ENCODE measurements around the gene CEP112.

CEP112 gene

DNA sequence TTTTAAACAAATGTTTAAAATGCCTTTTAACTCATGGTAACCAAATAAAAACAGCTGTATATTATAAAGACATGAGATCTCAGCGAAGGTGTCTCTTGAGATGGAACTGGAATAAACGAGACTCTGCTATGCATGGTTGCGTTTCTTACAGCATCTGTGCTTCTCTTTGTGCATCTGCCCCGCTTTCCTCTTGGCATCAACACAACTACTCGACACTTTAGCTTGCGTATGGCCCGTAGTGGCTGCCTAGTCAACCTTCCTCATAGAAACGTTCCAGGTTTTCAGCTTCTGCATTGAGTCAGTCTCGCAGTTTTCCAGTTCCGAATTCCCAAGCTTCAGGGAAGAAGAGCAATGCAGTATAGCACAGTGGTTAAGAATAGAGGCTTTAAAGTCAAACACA, 214.9 kb downstream of the CEP112 start:
- DNase-seq, result no peak

DNA sequence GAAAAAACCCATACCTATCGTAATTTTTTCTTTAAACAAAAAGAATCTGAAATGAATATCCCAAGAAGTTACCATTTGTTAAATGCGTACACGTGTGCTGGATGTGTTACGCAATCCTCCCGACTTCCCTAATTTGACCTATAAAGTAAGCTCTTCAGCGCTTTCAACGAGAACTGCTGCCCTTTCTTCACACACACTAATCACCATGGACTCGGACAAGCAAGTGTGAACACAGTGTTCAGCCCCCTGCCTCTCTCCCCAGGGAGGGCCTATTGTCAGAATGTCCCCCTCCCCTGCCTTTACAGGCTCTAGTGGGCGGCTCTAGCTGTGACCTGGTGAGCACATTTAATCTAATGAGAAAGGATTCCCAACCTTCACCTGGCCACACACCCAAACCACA, 216.1 kb downstream of the CEP112 start:
- peak; percentile 6 for DNase-seq

DNA sequence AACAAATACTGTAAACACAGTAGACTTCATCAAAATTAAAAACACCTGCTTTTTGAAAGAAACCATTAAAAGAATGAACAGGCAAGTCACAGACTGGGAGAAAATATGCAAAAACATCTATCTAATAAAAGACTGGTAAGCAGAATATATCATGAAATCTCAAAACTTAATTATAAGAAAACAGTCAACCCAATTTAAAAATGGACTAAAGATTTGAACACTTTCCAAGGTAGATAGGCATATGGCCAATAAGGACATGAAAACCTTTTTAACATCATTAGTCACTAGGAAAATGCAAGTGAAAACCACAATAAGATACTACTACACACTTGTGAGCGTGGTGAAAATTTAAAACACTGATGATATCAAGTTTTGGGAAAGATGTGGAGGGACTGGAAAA, 218.7 kb downstream of the CEP112 start:
- DNase-seq, result no peak

DNA sequence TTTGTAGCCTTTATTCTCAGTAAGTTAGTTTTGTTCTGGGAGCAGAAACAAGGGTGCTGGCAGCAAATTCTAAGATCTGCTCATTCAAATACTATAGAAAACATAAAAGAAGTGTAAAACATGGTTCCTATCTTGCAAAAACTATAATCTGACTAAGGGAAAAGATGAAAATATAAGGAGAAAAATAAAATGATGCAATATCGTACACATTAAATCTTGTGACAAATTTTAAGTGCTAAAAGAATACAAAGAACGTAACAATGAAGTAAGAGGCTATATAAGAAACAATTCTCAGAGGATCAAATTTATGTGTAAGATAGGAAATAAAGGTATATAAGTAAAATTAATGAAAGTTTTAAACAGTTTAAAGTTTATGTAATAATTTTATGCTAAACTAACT, 224.6 kb downstream of the CEP112 start:
- no peak for DNase-seq

DNA sequence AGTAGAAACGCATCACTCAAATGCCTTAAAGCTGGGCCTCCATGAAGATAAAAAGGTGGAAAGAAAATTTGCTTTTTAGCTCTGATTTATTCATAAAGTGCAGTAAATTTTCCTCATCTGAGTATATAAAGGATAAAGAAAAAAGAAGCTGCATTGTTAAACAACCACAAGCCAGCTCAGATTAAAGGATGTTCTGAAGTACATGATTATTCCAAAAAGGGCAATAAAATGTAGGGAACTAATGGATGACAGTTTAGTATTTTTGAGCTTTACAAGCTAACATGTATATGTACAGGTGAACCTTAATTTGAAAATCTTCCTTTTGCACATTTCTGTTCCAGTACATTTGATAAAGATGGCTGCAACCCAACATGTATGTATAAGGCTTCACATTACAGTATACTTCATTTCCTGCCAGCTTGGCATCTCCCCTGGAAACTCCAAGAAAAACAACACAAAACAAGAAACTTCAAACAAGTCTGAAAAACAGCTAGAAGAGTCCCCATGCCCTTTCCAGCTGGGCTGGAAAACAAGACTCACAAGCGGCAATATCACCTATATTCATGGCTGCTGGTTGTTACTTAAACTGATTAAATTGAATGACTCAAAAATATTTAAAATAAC, 225.7 kb downstream of the CEP112 start:
- no peak for DNase-seq

DNA sequence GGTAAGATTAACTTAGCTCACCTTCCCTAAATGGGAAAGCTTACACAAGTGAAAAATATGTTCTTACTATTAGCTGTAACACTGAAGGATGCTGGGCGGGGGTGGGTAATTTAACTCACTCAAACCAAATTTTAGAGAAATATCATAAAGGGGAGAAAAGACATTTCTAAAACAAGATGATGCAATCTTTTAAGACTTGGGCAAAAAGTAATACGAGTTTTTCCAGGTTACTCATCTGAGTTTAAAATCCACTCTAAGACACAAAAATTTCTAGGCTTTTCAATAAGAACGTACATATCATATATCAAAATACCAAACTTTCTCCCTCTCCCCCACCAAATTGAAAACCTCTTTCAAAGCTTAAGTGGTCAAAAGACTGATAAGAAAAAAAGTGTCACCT, 228.8 kb downstream of the CEP112 start:
- DNase-seq, result no peak

DNA sequence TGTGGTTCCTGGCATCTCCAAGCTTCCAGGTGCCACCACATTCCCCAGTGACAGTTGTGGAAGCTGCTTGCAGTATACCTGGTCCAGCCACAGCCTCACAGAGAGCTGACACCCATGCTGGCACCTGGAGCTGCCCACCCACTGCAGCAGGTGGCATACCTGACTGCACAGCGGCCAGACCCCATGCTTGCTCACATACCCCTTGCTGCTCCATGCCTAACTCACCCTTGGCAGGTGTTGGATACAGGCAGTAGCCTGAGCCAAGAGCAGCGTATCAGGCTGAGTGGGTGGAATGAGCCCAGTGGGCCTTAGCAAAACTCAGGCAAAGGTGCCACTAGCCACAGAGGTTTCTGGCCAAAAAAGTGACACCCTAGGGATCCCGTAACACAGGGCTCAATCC, 232.3 kb downstream of the CEP112 start:
- DNase-seq, result no peak

DNA sequence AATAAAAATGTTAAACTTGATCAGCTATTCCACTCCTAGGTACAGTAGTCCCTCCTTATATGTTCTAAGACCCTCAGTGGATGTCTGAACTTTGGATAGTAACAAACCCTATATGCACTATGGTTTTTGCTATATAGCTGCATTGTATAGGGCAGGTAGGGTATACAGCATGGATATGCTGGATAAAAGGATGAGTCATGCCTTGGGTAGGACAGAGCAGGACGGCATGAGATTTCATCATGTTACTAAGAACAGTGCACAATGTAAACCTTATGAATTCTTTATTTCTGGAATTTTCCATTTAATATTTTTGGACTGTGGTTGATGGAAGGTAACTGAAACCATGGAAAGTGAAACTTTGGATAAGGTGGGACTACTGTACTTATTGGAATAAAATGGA, 235.1 kb downstream of the CEP112 start:
- no peak for DNase-seq

DNA sequence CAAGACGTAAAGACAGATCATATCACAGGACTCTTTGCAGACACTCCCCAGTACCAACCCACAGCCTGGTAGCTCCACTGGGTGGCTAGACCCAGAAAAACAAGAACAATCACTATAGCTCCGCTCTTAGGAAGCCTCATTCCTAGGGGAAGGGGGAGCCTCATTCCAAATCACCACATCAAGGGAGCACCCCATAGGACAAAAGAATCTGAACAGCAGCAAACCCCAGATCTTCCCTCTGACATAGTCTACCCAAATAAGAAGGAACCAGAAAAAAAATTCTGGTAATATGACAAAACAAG, 237.8 kb downstream of the CEP112 start:
- DNase-seq, result no peak

DNA sequence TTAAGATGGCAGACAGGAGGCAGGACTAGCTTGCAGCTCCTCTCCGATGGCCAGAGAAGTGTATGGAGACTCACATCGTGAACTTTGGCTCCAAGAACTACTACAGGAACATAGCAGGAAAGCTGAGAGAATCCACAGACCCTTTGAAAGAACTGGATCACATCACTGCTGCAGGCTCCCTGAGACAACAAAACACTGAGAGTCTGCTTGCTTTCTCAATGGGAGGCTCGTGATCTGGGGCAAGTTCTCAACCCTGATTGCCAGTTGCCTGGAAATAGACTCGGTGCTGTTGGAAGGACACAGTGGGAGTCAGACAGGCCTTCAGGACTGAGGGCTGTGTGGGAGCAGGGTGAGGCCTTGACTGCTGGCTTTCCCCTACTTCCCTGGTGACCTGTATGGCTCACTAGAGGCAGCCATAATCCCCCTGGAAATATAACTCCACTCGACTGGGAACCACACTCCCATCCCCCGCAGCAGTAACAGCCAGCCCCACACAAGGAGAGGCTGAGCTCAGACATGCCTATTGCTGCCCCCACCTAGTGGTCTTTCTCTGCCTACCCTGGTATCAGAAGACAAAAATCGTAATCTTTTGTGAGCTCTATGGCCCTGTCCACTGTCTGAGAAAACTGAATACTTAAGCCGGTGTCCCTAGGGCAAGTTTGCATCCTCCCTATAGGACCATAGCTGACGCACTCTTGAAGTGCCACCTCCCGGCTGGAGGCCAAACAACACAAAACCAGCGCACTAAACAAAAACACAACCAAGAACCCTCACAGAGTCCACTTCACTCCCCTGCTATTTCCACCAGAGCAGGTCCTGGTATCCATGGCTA, 238.4 kb downstream of the CEP112 start:
- no peak for DNase-seq

DNA sequence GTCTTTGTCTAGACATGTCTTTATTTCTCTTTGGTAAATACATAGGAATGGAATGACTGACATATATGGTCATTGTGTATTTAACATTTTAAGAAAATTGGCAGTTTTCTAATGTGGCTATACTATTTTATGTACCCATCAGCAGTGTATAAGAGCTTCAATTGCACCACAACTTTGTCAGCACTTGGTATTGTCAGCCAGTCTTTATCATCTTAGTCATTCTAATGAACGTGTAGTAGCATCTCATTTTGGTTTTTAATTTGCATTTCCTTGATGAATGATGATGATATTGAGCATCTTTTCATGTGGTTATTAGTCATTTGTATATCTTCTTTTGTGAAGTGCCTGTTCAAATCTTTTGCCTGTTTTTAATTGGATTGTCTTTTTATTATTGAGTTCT, 239.3 kb downstream of the CEP112 start:
- DNase-seq, result no peak

DNA sequence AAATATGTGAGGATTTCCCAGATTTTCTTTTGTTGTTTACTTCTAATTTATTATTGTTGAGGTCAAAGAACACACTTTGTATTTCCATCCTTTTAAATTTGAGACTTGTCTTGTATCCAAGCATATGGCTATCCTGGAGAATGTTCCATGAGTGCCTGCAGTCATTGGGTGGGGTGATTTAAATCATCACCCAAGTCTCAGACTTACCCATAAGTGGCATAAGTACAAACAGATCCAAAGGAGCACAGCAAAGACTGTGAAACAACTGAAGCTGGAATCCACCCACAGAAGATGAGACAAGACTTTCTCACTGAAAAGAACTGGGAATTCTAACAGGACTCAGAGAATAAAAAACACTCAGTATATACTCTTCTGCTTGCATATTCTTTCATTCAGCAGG, 239.9 kb downstream of the CEP112 start:
- DNase-seq, result no peak

DNA sequence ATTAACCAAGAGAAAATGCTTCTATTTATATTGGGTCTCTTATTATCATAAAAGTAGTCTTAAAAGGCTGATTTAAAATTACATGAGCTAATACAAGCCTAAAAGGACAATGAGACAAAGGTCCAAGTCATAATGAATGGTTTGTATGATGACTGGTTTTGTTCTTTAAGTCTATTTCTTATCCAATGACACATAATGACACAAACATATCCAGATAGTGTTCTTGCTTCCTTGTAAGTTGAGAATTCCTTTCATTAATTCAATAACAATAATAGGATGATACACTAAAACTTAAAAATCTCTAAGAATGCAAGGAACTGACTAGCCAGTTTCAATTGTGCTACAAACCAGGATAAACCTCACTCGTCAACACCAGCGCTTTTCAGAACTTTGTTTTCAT, 244.1 kb downstream of the CEP112 start:
- no peak for DNase-seq

DNA sequence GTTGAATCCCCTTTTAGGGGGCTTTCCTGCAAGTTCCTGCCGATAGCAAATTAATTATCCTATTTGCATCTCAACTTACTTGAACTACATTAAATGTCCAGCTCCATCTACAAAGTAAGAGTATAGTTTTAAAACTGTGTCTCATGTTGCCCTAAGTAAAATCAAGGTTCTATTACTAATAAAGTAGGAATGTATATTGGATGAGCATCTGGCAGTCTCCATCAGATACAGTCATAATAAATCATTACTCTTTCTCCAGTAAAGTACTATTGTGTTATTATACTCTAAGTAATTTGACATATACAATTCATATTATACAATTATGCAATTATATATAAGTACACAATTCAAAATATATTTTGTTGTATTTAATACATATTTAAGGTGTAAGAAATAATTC, 249.3 kb downstream of the CEP112 start:
- DNase-seq, result no peak

DNA sequence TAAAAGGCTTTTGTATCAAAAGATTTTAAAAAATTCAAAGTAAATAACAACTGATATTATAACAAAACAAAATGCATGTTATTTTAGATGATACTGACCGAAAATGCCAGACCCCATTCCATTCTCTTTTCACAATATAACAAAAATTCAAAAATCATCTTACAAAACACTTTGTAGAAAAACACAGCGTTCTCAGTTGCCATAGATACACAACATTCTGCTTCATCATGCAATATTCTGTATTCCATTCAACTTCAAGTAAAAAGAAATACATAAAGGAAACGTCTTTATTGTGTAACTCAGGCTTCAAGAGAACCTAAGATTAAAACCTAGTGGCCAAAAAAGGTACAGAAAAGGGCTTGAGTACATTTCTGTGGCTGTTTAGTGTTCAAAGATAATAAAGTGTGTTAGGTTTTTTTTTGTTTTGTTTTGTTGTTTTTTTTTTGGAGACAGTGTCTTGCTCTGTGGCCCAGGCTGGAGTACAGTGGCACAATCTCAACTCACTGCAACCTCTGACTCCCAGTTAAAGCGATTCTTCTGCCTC, 250.5 kb downstream of the CEP112 start:
- no peak for DNase-seq

DNA sequence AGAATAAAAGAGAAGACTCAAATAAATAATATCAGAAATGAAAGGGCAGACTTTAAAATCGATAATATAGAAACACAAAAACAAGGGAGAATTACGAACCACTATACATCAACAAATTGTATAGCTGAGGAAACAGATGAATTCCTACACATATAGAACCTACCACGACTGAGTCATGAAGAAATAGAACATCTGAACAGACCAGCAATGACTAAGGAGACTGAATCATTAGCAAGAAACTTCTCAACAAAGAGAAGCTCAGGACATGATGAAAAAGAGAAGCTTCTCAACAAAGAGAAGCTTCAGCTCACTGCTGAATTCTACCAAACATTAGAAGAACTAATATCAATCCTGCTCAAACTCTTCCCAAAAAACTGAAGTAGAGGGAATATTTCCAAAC, 255.9 kb downstream of the CEP112 start:
- no peak for DNase-seq

DNA sequence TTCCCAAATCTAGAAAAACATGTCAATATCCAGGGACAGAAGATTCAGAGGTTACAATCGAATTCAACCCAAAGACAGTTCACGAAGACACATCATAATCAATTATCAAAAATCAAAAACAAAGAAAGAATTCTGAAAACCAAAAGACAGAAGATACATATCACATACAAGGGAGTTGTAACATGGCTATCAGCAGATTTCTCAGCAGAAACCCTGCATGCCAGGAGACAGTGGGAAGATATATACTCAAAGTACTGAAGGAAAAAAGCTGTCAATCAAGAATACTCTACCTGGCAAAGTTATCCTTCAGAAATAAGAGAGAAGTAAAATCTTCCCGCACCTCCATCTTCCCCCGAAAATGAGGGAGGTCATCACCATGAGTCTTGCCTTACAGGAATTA, 258.6 kb downstream of the CEP112 start:
- DNase-seq, result no peak

DNA sequence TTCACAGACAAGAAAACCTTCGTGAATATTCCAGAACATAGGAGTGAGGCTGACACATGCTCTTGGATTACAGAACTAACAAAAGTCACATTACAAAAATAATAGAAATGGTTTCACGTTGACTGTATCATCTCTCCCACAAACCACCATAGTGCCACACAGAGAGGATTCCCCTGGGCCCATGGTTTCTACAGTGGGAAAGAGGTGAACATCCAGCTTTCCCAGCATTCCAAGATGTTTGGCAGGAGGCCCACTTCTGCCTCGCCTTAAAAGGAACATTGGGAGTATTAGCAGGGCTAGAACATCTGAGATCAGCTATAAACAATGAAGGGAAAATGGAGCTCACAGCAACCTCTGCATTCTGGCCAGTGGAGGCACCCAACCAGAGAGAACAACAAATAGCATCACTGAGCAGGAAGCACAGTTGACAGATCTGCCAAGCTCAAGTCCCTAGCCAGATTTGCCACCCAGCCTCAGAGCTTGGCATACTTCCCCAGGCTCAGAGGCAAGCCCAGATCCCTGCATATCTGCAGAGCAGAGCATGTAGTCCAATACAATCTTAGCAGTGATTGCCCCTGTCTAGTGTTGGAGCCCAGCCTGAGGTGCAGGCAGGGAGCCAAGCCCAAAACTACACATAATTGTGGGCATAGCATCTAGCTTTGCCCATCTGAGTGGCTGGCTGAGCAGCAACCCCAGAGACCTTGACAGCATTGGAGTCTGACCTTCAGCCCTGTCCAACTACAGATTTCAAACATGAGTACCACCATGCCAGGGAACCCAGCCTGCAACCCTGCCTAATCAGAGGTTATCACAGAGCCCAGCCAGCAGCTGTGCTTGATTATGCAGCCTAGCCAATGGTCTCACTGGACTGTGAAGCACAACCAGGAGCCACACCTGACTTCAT, 260.4 kb downstream of the CEP112 start:
- no peak for DNase-seq

DNA sequence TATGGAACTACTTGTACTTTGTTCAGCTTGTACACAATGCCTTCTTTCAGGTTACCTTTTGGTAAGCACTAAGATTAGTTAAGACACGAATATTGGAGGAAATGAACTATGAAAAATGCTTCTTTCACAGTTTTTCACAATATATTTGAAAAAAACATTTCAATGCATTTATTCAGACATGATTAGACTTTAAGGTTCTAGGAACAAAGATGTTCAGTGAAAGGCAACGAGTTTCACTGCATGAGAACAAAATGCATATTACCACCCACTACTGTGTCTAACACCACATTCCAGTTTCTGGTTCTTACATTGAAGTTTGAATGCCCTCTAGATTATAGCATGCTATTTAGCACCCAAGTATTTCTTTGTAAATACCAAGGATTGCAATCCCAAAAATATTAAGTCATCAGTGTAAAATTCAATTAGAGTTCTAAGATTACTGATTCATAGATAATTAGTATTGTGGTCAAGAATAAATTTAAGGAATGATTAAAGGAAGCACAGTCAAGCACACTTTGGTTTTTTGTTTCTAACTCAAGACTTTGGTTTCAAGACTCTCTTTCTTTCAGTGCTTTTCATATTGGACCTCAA, 261.7 kb downstream of the CEP112 start:
- DNase-seq, result no peak

DNA sequence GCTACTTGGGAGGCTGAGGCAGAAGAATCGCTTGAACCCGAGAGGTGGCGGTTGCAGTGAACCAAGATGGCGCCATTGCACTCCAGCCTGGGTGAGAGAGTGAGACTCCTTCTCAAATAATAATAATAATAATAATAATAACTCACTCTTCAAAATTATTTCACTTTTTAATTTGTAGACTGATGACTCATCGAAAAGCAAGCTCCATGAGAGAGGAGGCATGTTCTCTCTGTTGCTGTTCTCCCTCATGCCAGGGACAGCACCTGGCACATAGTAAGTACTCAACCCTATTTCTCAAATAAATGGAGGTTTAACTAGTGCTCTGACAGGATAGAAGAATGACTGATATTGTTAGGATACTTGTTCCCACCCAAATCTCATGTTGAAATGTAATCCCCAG, 265.3 kb downstream of the CEP112 start:
- no peak for DNase-seq

DNA sequence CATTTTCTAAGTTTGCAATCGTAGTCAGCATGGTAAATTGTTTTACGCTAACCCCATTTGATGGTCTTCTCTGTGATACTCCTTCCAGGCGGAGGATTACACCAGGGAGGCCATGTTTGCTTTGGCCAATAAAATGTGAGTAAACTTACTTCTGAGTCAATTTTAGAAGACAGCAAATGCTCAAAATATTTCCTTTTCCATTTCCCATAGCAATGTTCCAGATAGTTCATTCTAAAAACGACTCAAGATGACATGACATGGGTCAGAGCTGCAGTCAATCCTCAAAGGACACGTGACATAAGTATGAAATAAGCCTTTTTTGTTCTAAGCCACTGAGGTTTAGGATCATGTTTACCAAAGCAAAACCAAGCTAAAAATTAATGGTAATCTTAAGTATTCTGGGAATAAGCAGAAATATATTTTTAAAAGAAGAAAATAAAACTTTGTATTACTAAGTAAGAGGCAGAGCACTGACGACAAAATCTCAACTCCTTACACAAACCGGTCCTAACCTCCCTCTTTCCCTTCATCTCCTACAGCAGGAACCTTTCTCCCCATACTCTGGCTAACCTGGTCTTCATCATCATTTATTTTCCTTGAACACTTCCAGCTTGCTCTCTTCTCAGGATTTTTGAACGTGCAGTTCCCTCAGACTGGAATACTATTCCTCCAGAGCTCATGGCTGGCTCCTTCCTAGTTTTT, 266.2 kb downstream of the CEP112 start:
- DNase-seq, result no peak

DNA sequence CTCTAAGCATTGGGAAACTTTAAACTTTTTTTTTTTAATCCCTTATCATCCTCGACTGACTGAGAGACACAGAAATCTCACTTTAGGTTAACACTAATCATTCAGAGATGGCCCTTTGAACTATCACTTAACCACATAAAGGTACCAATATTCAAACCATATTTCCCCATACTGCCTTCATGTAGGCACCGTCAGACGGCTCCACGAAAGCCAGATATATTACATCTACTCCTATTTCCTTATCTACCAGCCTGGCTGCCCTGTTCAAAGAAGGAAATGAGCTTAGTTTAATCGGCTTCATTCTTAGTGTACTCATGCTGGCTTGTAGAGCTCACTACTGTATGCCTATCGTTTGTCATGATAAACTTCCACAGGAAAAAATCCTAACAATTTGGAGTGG, 270.9 kb downstream of the CEP112 start:
- no peak for DNase-seq

DNA sequence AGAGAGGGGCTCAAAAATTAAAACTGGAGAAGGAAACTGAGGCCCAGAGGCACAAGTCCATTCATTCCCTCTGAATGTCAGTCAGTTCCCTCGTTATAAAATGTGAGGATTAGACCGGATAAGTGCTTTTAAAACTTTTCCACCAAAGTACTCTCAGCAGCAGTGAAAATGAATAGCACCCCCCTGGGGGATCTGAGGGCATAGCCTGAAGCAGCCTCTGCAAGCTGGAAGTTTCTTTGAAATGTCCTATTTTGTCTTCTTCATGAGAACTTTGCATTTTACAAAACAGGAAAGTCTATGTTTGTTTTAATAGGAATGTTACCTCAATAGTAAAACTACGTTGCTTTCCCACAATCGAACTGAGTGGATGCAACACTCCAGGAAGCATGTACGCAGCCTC, 273.0 kb downstream of the CEP112 start:
- DNase-seq, result no peak
